Psoas muscle (tissue), 8 donors: ENCODE data around the gene SRPK2. TPM values are rescaled to one million over a fixed set of nuclear protein-coding genes. Genes with fewer than 3 reads are reported as not detected.

Source experiments
- ATAC-seq, 4 donors: fragments of 200-7000 bp; cut with Tn5 transposase; one replicate each; pipeline ENCODE4 v1.9.1; 2020; ENCODE audit warnings: moderate library complexity in 3 of 4, mild to moderate bottlenecking in 2 of 4
- DNase-seq, 2 donors: peaks; one replicate each; pipeline ENCODE4 v3.0.0-alpha.2; 2020
- H3K27ac ChIP-seq: fragments of 200-600 bp; one replicate; pipeline ENCODE4 v1.8.0; 2022
- H3K27me3 ChIP-seq, 3 donors: fragments of 200-600 bp in 1 of 3; one replicate each; pipeline versions ENCODE4 v1.6.1 to v1.8.0; 2013 to 2022; ENCODE audit warnings: low read length in 2 of 3, mild to moderate bottlenecking in 2 of 3, moderate library complexity in 1 of 3; ENCODE audit not compliant: insufficient read depth in 3 of 3
- H3K36me3 ChIP-seq, 2 donors: fragments of 200-600 bp in 1 of 2; one replicate each; pipeline versions ENCODE4 v1.6.1 to v1.8.0; 2013 to 2022; ENCODE audit warnings: low read depth in 1 of 2, mild to moderate bottlenecking in 1 of 2, moderate library complexity in 1 of 2; ENCODE audit not compliant: insufficient read depth in 1 of 2
- H3K4me1 ChIP-seq: fragments of 200-600 bp; one replicate; pipeline ENCODE4 v1.8.0; 2022
- H3K4me3 ChIP-seq: fragments of 200-600 bp; one replicate; pipeline ENCODE4 v1.8.0; 2022; ENCODE audit warnings: mild to moderate bottlenecking
- H3K9me3 ChIP-seq: fragments of 200-600 bp; one replicate; pipeline ENCODE4 v1.8.0; 2022
- CTCF ChIP-seq: fragments of 200-600 bp; IDR thresholded peaks from one replicate; pipeline ENCODE4 v1.8.0; 2022; ENCODE audit warnings: antibody characterized with exemption
- WGBS, 3 donors: extraction: QIAGEN DNeasy Blood & Tissue Kit; methylation state at CpG; one replicate each; pipeline versions ENCODE4 v1.1.6 to v1.1.7; 2013; 5-methylcytosine and 5-hydroxymethylcytosine counted together
- intact Hi-C, 2 donors: fragments of 100-400 bp; cut with DNase I; formaldehyde crosslinking; loops; one replicate each; pipeline versions ENCODE4 v1.11.0 to v1.14.2; 2022
- polyA plus RNA-seq, 3 donors: library from polyadenylated mRNA; stranded (reverse); fragments of 200-250 nt; gene quantifications; one replicate each; pipeline ENCODE4 v1.2.3, GENCODE V29; 2013
- total RNA-seq, 4 donors: library from RNA; stranded (reverse); fragmentation: NEBNext Ultra II Directional in 2 of 4; extraction: Animal tissue kit (Norgen Biotek cat#: 25700) in 2 of 4; gene quantifications; one replicate each; pipeline versions ENCODE4 v1.2.1 to v1.2.4, GENCODE V29; 2021 to 2023
- donor health status: healthy with polysubstance abuse.
- donor health status: DM: no; HTN: no; CAD: no; lungs with moderate emphysema.
- donor health status: Bipolar disorder and iron deficiency.
- donor health status: healthy.
- donor health status: DM: yes; HTN: yes; CAD: no.
- donor health status: DM: no; HTN: no; CAD: no.
- donor health status: DM: no; HTN: no; CAD: no.
- donor health status: DM: yes; HTN: yes; CAD: no.

The SRPK2 gene
- total and polyA plus RNA-seq, 7 donors: 12.7 to 51.3 (median 33.2) TPM

- no peak overlapping the region for H3K27ac ChIP-seq
Measured at GRCh38 chr7:105279688-105280007, 109.1 kb downstream of the SRPK2 start.

DNA sequence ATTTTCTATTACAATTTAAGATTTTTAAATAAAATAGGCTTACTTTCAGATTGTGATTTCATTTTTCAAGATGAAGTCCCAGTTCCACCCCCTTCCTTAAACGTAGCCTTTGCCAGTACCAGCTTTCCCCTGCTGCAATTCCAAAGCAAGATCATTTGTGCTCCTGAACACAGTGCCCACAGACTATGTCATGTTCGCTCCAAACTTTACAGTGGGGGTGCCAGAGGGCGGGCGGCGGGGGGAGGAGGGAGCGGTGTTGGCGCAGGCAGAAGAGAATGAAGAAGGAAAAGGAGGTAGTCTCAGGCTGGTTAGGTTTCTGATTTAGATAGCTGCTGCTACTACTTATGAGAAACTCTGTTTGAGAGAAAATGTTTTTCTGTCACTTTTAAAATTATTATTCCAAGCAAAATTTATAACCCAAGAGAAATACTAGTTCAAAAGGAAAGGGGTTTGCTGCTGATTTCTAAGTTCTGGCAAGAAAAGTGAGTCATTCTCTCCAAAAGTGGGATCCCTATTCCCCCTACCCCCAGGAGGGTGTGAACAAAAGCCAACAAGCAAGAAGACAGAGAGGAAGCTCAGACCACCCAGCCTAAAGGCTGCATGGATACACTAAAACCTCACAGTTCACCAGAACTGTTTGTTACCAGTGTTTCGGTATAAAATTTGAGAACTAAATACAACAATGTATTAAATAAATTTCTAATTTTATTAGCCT, 109.6 kb downstream of the SRPK2 start:
- Histone ChIP-seq H3K4me1 (peaks cover 14% of the 10 kb centered on the region), H3K27me3 (no peaks in the 10 kb centered on the region), H3K9me3 (no peaks in the 10 kb centered on the region), H3K36me3 (no peaks in the 10 kb centered on the region), H3K4me3 (no peak overlapping the region), H3K27ac (no peak overlapping the region)
- no peak for DNase-seq
- intact Hi-C loops: loop anchor here in 1 of 2 donors (10.0 kb wide), 1 partner anchor 114 kb away; no protein-coding TSS in a partner anchor
- WGBS, 3 donors: 49 to 75% (median 61%) methylated on average over 8 of the region's 8 CpGs
- TF ChIP-seq CTCF: no peak
- ATAC-seq: peak in 1 of 4 donors; percentile 71

More at GRCh38 chr7:105279688-105280007, 109.1 kb downstream of the SRPK2 start:
- TF ChIP-seq CTCF: no peak
- WGBS, 3 donors: 45 to 85% (median 64%) methylated on average over 1 of the region's 1 CpG
- Histone ChIP-seq H3K36me3 (no peaks in the 10 kb centered on the region), H3K4me1 (peaks cover 18% of the 10 kb centered on the region), H3K9me3 (no peaks in the 10 kb centered on the region), H3K27me3 (no peaks in the 10 kb centered on the region), H3K4me3 (no peak overlapping the region)
- DNase-seq: no peak
- intact Hi-C loops: loop anchor here in 1 of 2 donors (10.0 kb wide), 1 partner anchor 115 kb away; no protein-coding TSS in a partner anchor
- ATAC-seq: no peak

- no peak for ATAC-seq
- Histone ChIP-seq H3K9me3 (no peaks in the 10 kb centered on the region), H3K4me1 (peaks cover 12% of the 10 kb centered on the region), H3K36me3 (no peaks in the 10 kb centered on the region), H3K27me3 (no peaks in the 10 kb centered on the region), H3K4me3 (no peak overlapping the region), H3K27ac (no peak overlapping the region)
- 89 to 92% (median 89%) methylated on average over 5 of the region's 5 CpGs for WGBS, 3 donors
- DNase-seq: no peak
- intact Hi-C loops: loop anchor here in 1 of 2 donors (10.0 kb wide), 1 partner anchor 114 kb away; no protein-coding TSS in a partner anchor
- TF ChIP-seq CTCF: no peak
Measured at GRCh38 chr7:105278565-105278964, 110.2 kb downstream of the SRPK2 start.

DNA sequence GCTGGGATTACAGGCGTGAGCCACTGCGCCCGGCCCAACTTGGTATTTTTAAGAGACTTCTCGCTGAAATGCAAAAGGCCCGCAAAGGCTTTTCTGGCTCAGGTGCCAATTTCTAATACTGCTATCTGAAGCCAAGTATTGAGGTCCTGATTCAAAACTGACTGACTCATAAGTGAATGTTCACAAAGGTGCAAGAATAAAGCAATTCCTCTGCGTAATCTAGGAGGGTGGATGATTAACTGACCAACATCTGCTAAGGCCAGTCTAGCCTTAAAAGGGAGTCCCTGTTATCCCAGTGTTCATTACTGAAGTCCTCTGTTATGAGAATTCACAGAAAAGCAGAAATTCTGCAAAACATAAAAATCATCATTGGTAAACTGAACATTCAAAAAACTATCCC, 111.4 kb downstream of the SRPK2 start:
- intact Hi-C loops: loop anchor here in 1 of 2 donors (10.0 kb wide), 1 partner anchor 113 kb away; no protein-coding TSS in a partner anchor
- Histone ChIP-seq H3K36me3 (no peaks in the 10 kb centered on the region), H3K4me3 (no peak overlapping the region), H3K27me3 (no peaks in the 10 kb centered on the region), H3K27ac (no peak overlapping the region), H3K4me1 (peaks cover 12% of the 10 kb centered on the region), H3K9me3 (no peaks in the 10 kb centered on the region)
- no peak for TF ChIP-seq CTCF
- ATAC-seq (no peak), DNase-seq (no peak)
- WGBS, 3 donors: 93 to 97% (median 96%) methylated on average over 6 of the region's 6 CpGs
